K562 (cell line): ENCODE results near the gene GRIA1.

ENCODE experiments used
- BHLHE40 ChIP-seq: IDR thresholded peaks from 2 replicates; pipeline ENCODE4 v1.6.1; 2011; ENCODE audit warnings: low read length, improper control_type of control experiment
- EZH2 ChIP-seq: IDR thresholded peaks from 2 replicates; pipeline ENCODE4 v1.6.1; 2012; ENCODE audit warnings: low read depth, mild to moderate bottlenecking, inconsistent platforms, low read length, borderline replicate concordance
- FOS ChIP-seq: IDR thresholded peaks from 3 replicates; pipeline ENCODE4 v1.6.1; 2011; ENCODE audit not compliant: insufficient read length; ENCODE audit errors: extremely low read depth
- FOXP1 ChIP-seq: sonication (generic); formaldehyde crosslinking; IDR thresholded peaks from 2 replicates; pipeline ENCODE4 v1.8.0; 2022; ENCODE audit warnings: mild to moderate bottlenecking, missing genetic modification reagents
- HDAC8 ChIP-seq: fragments of 450-650 bp; IDR thresholded peaks from 2 replicates; pipeline ENCODE4 v1.6.1; 2016; ENCODE audit warnings: mild to moderate bottlenecking, missing genetic modification characterization, moderate library complexity, missing compliant biosample characterization
- MCM2 ChIP-seq: fragments of 450-650 bp; IDR thresholded peaks from 2 replicates; pipeline ENCODE4 v1.6.1; 2017; ENCODE audit warnings: low read depth, mild to moderate bottlenecking
- NCOA2 ChIP-seq, 2 experiments: fragments of 450-650 bp; IDR thresholded peaks; 2 replicates each; pipeline ENCODE4 v1.6.1; 2018; ENCODE audit warnings: mild to moderate bottlenecking in 2 of 2, moderate library complexity in 1 of 2; ENCODE audit not compliant: partially characterized antibody in 2 of 2
- NEUROD1 ChIP-seq: fragments of 150-350 bp; IDR thresholded peaks from 2 replicates; pipeline ENCODE4 v1.6.1; 2014; ENCODE audit warnings: borderline replicate concordance, low read length, low read depth; ENCODE audit not compliant: partially characterized antibody
- POLR2AphosphoS5 ChIP-seq: IDR thresholded peaks from 2 replicates; pipeline ENCODE4 v1.6.1; 2011; ENCODE audit warnings: mild to moderate bottlenecking, low read depth, low read length, moderate library complexity; ENCODE audit not compliant: control insufficient read depth, insufficient read depth
- RAD21 ChIP-seq, 2 experiments: fragments of 250-450 bp in 1 of 2; fragments of 450-650 bp in 1 of 2; sonication (Bioruptor Pico) in 1 of 2; formaldehyde crosslinking in 1 of 2; IDR thresholded peaks in 1 of 2; conservative IDR thresholded peaks in 1 of 2; 2 replicates each; pipeline versions ENCODE4 v1.4.0 to v1.8.0; 2020 to 2022; ENCODE audit warnings: mild to moderate bottlenecking in 2 of 2, moderate library complexity in 1 of 2
- ZNF212 ChIP-seq: fragments of 450-650 bp; formaldehyde crosslinking; IDR thresholded peaks from 2 replicates; pipeline ENCODE4 v1.4.0; 2020; ENCODE audit warnings: mild to moderate bottlenecking
- ZNF232 ChIP-seq: sonication (generic); formaldehyde crosslinking; IDR thresholded peaks from 2 replicates; pipeline ENCODE4 v1.8.0; 2022; ENCODE audit warnings: mild to moderate bottlenecking, missing genetic modification reagents
- TF ChIP-seq, protein P1 (sequence below), 3 experiments: IDR thresholded peaks in 2 of 3; conservative IDR thresholded peaks in 1 of 3; 2 replicates each; pipeline ENCODE4 v1.5.1; 2011 to 2012; ENCODE audit warnings: low read length in 3 of 3, mild to moderate bottlenecking in 3 of 3, control low read depth in 2 of 3, improper control_type of control experiment in 1 of 3, inconsistent platforms in 1 of 3, low read depth in 1 of 3, mixed read lengths in 1 of 3, moderate library complexity in 1 of 3; ENCODE audit not compliant: insufficient read depth in 2 of 3

DNA sequence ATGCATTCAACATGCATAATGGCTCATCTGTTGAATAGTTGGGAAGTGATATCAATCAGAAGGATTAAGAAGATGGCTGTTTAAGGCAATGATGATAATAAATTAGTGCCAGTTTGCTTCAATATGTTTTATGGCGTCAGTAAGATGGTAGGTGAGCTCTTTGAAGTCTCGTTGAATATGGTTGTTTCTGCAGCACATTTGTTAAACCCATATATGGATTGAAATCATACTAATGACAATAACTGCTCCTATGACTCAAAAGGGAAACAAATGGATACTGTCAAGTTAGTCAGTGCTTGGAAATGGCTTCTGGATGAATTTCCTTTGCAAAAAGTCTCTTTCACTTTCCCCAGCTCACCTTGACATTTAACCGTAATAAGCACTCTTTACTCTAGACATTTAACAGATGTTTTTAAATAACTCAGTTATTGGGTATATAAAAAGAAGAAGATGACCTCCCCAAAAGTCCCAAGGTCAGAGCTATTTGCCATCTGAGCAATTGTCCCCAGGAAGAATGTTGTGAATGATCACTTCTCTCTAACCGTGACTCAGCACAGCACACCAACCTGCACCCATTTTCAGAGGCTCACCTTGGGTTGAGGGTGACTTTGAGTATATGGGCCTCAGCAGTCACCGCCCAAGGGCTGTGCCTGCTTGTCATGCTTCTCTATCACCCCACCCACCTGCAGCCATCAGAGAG, 133.4 kb downstream of the GRIA1 start:
- TF ChIP-seq ZNF212 (CRISPR knock-in tag) (no peak), NEUROD1 (no peak), HDAC8 (tag) (no peak), BHLHE40 (no peak), NCOA2 (IDR thresholded peaks at IDR 0.05; ENCODE audit: partially characterized antibody in 2 of 2) (no peak), ZNF232 (CRISPR knock-in tag) (no peak), RAD21 (CRISPR knock-in tag; conservative IDR thresholded peaks at IDR 0.05 in 1 of 2, IDR thresholded peaks at IDR 0.05 in 1 of 2) (no peak), FOS (no peak), POLR2AphosphoS5 (no peak), FOXP1 (no peak), EZH2 (no peak), MCM2 (no peak)
- TF ChIP-seq, protein P1, sequence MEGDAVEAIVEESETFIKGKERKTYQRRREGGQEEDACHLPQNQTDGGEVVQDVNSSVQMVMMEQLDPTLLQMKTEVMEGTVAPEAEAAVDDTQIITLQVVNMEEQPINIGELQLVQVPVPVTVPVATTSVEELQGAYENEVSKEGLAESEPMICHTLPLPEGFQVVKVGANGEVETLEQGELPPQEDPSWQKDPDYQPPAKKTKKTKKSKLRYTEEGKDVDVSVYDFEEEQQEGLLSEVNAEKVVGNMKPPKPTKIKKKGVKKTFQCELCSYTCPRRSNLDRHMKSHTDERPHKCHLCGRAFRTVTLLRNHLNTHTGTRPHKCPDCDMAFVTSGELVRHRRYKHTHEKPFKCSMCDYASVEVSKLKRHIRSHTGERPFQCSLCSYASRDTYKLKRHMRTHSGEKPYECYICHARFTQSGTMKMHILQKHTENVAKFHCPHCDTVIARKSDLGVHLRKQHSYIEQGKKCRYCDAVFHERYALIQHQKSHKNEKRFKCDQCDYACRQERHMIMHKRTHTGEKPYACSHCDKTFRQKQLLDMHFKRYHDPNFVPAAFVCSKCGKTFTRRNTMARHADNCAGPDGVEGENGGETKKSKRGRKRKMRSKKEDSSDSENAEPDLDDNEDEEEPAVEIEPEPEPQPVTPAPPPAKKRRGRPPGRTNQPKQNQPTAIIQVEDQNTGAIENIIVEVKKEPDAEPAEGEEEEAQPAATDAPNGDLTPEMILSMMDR (IDR thresholded peaks at IDR 0.05 in 2 of 3, conservative IDR thresholded peaks at IDR 0.05 in 1 of 3; ENCODE audit: insufficient read depth in 2 of 3, low read depth in 1 of 3, low read length in 3 of 3), result no peak
